Body of pancreas (tissue), 4 donors: ENCODE measurements around the gene PRSS35. TPM values are rescaled to one million over a fixed set of nuclear protein-coding genes. Genes with fewer than 3 reads are reported as not detected.

Source experiments
- ATAC-seq: fragments of 150-250 bp; one replicate; pipeline ENCODE4 v1.9.1; 2016
- DNase-seq, 4 donors: peaks; one replicate each; pipeline ENCODE4 v3.0.0-alpha.2; 2019
- H3K27ac ChIP-seq, 4 donors: fragments of 200-600 bp; sonication (generic); 1 replicate in 3 of 4; 2 replicates in 1 of 4; pipeline versions ENCODE4 v1.5.1 to v1.6.1; 2016 to 2019; ENCODE audit warnings: mild to moderate bottlenecking in 1 of 4, mixed read lengths in 1 of 4, moderate library complexity in 1 of 4
- H3K27me3 ChIP-seq, 2 donors: fragments of 200-600 bp; sonication (generic); one replicate each; pipeline ENCODE4 v1.6.0; 2016; ENCODE audit warnings: mild to moderate bottlenecking in 1 of 2
- H3K36me3 ChIP-seq, 2 donors: fragments of 200-600 bp; sonication (generic); replicated peaks in 1 of 2; 2 replicates each; pipeline ENCODE4 v1.5.1; 2016; ENCODE audit warnings: low read depth in 2 of 2; ENCODE audit not compliant: insufficient read depth in 1 of 2
- H3K4me1 ChIP-seq: fragments of 200-600 bp; sonication (generic); one replicate; pipeline ENCODE4 v1.6.0; 2016
- H3K4me3 ChIP-seq, 2 donors: fragments of 200-600 bp; sonication (generic); 1 replicate in 1 of 2; 2 replicates in 1 of 2; pipeline ENCODE4 v1.5.1; 2016 to 2019
- H3K9me3 ChIP-seq, 3 donors: fragments of 200-600 bp; sonication (generic); 1 replicate in 2 of 3; 2 replicates in 1 of 3; pipeline ENCODE4 v1.5.1; 2016
- CTCF ChIP-seq, 7 experiments: fragments of 450-650 bp in 4 of 7; fragments of 200-600 bp in 3 of 7; sonication (generic) in 3 of 7; IDR thresholded peaks; one replicate each; pipeline ENCODE4 v1.5.1; 2016 to 2019; ENCODE audit warnings: antibody characterized with exemption in 7 of 7
- POLR2A ChIP-seq, 3 donors: fragments of 450-650 bp; IDR thresholded peaks; one replicate each; pipeline ENCODE4 v1.6.1; 2016; ENCODE audit warnings: antibody characterized with exemption in 3 of 3, mild to moderate bottlenecking in 2 of 3
- WGBS, 2 donors: methylation state at CpG; one replicate each; pipeline ENCODE4 v1.1.5; 2017; 5-methylcytosine and 5-hydroxymethylcytosine counted together
- intact Hi-C: fragments of 100-400 bp; cut with DNase I; formaldehyde crosslinking; loops from one replicate; pipeline ENCODE4 v1.15.1; 2023
- total RNA-seq, 2 donors: library from RNA; depleted of rRNA; stranded (reverse); fragments of >200 nt; gene quantifications; one replicate each; pipeline ENCODE4 v1.1.0, GENCODE V29; 2016

PRSS35 gene
- total RNA-seq, 2 donors from 2014 or later, result 0.78 TPM; not detected in 1

- H3K9me3 ChIP-seq, result no peaks in the 10 kb centered on the region
- WGBS, 2 donors, result 62 to 66% methylated on average over 4 of the region's 4 CpGs
- H3K36me3 ChIP-seq, result no peaks in the 10 kb centered on the region
- ATAC-seq, result no peak
- no peak overlapping the region for H3K27ac ChIP-seq
- H3K4me3 ChIP-seq, result no peak overlapping the region
- TF ChIP-seq POLR2A (IDR thresholded peaks at IDR 0.05) (no peak), CTCF (IDR thresholded peaks at IDR 0.05) (no peak)
- DNase-seq, result no peak
- no peaks in the 10 kb centered on the region for H3K27me3 ChIP-seq
- no peaks in the 10 kb centered on the region for H3K4me1 ChIP-seq
- intact Hi-C loops, result no loop called here
These were observed 6.6 kb downstream of the PRSS35 start for GRCh38 chr6:83518816-83519480.

- Histone ChIP-seq H3K4me3 (no peak overlapping the region), H3K36me3 (no peaks in the 10 kb centered on the region), H3K4me1 (peaks cover 6% of the 10 kb centered on the region), H3K27me3 (no peaks in the 10 kb centered on the region), H3K9me3 (no peaks in the 10 kb centered on the region), H3K27ac (no peak overlapping the region)
- DNase-seq (peak; percentile 43 to 65 (median 58)), ATAC-seq (peak; percentile 50)
- TF ChIP-seq POLR2A (IDR thresholded peaks at IDR 0.05), result no peak
- peak; percentile 15 to 54 (median 43) for TF ChIP-seq CTCF (IDR thresholded peaks at IDR 0.05)
- intact Hi-C loops, result no loop called here
- 26 to 34% methylated on average over 5 of the region's 5 CpGs for WGBS, 2 donors
These were observed 23.8 kb downstream of the PRSS35 start for GRCh38 chr6:83536034-83536646.

GRCh38 chr6:83536647-83537589 is 24.6 kb downstream of the PRSS35 start:
- 62 to 69% methylated on average over 4 of the region's 4 CpGs for WGBS, 2 donors
- intact Hi-C loops, result no loop called here
- H3K27ac ChIP-seq, result no peak overlapping the region

GRCh38 chr6:83539678-83540077 is 27.3 kb downstream of the PRSS35 start:
- Histone ChIP-seq H3K27me3 (no peaks in the 10 kb centered on the region), H3K4me3 (no peak overlapping the region), H3K9me3 (no peaks in the 10 kb centered on the region), H3K27ac (no peak overlapping the region), H3K4me1 (peaks cover 6% of the 10 kb centered on the region), H3K36me3 (no peaks in the 10 kb centered on the region)
- intact Hi-C loops, result no loop called here
- ATAC-seq (no peak), DNase-seq (no peak)
- 48 to 62% methylated on average over 4 of the region's 4 CpGs for WGBS, 2 donors
- TF ChIP-seq CTCF (IDR thresholded peaks at IDR 0.05) (no peak), POLR2A (IDR thresholded peaks at IDR 0.05) (no peak)

More at GRCh38 chr6:83536647-83537589, 24.6 kb downstream of the PRSS35 start:
- H3K4me3 ChIP-seq, result no peak overlapping the region
- H3K4me1 ChIP-seq, result peaks cover 6% of the 10 kb centered on the region
- ATAC-seq (no peak), DNase-seq (no peak)
- TF ChIP-seq CTCF (IDR thresholded peaks at IDR 0.05) (no peak), POLR2A (IDR thresholded peaks at IDR 0.05) (no peak)
- H3K9me3 ChIP-seq, result no peaks in the 10 kb centered on the region
- H3K36me3 ChIP-seq, result no peaks in the 10 kb centered on the region
- H3K27me3 ChIP-seq, result no peaks in the 10 kb centered on the region
